Fibroblast of skin of back (primary cell): ENCODE results near the gene HSPB7.

Experiments used
- DNase-seq: peaks from one replicate; pipeline ENCODE4 v3.0.0-alpha.2; 2013

The HSPB7 gene

DNA sequence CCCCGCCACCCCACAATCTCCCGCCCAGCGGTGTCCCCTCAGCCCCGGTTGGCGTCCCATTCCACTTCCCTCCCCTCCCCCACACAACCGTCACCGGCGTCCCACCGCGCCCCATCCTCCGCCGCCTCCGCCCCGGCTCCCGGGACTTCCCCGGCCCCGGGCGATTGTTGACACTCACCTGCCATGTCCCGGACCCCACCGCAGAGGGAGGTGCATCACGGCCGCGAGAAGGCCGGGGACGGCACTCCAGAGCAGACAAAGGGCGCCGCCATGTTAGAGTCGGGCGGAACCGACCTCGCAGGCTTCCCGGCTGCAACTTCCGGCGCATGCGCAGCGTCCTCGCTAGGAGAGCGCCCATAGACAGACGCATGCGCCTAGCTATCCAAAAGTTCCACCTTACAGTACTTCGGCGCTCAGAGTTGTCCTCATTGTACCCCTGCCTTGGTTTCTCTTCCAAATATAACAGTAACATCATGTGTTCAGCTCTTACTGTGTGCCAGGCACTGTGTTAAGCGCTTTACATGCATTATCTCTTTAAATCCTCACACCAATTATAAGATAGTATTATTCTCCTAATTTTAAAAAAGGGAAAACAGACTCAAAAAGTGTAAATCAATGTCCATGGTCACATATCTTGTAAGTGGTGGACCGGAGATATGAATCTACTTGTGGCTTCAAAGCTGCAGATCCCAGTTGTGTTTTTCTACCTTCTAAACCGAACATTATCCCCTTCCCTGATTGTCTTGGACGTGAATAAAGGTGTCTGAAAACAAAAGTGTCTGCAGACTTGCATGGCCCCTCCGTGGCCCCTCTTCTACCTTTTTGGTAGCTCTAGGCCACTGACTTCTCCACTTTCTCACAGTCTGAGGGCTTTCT is 41.8 kb downstream of the HSPB7 start, which contains the start of gene ZBTB17:
ZBTB17 (minus strand) TSS at position 297 of the 876 bp plus-strand sequence. CDS start 27,606 bp downstream, outside the sequence.
- peak; percentile 90 for DNase-seq

DNA sequence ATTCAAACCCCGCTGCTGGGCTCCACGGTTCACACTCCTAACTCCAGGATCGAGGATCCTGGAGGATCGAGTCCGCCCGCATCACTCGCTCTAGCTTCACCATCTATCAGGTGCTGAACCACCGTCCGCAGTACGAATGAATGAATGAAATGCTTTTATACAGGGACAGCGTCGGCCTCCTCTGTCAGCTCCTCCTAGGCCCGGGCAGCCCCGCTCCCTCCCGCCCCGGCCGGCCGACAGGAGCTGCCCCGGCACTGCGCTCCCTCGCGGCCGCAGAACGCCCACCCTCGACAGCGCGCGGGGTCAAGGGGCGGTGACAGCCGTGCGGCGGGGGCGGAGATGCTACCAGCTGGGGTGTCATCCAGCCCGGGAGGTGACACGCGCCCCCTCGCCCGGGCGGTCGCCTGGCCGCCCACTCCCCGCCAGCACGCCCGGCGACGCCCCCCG is 42.5 kb downstream of the HSPB7 start:
- peak; percentile 65 for DNase-seq

DNA sequence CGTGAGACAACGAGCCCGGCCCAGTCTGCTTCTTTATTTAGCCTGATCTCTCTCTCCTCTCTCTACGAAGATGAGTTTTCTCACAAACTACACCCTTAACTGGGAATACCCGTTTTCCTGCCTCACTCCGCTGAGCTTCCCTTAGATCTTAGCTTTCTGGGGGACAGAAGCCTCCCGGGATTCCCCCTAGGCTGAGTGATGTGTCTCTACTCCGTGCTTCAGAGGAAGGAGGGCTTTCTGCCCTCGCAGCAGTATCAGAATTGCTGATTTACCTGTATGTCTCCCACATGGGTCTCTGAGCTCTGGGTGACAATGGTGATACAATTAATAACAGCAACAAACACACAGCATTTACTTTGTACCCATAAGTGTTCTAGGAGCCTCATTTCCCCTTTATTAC is 43.0 kb downstream of the HSPB7 start:
- DNase-seq = no peak

DNA sequence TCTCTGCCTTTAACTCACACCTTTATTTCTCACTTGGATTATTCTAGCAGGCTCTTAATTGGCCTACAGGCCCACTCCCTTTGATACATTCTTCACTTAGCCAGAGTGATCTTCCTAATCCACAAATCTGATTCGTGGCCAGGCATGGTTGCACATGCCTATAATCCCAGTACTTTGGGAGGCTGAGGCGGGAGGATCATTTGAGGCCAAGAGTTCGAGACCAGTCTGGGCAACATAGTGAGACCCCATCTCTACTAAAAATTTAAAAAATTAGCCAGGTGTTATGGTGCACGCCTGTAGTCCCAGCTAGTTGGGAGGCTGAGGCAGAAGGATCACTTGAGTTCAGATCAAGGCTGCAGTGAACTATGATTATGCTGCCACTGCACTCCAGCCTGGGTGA is 44.1 kb downstream of the HSPB7 start:
- no peak for DNase-seq

DNA sequence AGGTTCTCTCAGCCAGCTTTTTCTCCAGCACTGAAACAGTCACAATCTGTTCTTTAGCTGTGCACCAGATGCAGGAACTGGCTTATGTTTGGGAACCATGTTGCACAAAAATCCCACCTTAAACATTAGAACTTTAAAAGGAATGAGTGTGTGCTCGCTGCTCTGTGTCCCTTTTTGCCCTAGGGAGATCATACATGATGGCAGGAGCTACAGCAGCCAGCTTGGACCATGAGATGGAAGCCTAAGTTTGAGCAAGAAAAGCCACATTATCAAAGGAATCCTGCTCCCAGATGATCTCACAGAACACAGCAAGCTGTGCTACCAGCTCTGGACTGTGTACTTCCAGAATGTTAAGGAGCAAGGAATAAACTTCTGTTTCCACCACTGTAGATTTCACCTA is 45.4 kb downstream of the HSPB7 start:
- no peak for DNase-seq

DNA sequence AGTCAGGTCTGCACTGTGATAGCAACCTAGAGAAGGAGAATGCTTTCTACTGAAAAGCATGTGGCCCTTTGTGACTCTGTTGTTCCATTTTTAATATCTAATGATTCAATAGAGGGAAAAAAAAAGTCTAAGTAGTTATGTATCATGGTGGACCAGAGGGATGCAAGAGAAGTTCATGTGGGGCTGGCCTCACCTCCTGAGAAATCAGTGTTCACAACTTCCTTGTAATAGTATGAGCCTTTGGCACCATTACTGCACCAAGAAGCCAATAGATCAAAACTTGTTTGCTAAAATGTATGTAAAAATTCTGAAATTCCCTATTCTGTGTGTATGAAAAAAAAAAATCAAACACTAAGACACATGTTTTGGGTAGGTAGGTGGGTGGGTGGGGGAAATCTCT is 46.9 kb downstream of the HSPB7 start:
- no peak for DNase-seq

DNA sequence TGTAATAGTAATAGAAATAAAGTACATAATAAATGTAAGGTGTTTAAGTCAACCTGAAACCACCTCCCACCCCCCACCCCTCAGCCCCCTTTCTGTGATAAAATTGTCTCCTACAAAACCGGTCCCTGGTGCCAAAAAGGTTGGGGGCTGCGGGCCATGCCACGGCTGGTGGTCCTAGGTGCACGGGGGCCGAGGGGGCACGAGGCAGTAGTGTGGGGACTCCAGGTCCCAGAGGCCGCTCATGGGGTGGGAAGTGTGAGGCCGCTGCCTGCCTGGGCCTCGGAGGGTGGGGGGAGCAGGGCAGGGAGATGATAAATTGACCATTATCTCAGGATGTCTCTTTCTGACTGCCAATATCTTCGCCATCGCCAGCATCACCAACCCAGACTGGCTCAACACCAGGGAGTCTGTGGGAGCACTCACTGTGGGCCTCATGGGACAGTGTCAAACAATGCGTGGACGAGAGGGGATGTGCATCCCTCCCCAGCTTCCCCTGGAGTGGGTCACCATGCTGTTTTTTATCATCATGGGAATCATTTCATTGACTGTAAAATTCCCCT is 48.4 kb downstream of the HSPB7 start:
- no peak for DNase-seq

DNA sequence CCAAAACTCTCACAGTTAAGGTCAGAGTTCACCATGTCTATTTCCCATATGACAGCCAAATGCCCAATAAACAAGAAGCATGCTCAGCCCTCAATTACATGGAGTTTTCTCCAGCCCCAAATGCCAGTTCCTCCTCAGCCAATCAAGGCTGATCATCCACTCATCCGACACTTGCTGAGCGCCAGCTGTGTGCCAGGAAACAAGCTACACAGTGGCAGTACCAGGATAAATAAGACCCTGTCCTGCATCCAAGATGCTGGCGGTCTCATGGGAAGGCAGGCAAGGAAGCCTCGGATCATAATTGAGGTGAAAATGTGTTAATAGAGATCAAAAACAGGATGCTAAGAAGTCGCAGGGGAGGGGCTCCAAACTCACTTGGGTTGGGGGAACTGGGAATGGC is 49.7 kb downstream of the HSPB7 start:
- no peak for DNase-seq

DNA sequence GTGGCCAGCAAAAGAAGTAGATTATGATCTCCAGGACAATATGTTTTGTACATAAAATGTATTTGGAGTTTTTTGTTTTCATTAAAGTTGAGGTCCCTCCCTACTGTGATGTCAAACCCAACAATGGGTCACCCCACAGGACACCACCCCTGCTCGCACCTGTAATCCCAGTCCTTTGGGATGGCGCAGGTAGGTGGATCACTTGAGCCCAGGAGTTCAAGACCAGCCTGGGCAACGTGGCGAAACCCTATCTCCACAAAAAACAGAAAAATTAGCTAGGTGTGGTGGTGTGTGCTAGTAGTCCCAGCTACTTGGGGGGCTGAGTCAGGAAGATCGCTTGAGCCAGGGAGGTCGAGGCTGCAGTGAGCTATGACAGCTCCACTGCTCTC is 50.9 kb downstream of the HSPB7 start:
- no peak for DNase-seq

DNA sequence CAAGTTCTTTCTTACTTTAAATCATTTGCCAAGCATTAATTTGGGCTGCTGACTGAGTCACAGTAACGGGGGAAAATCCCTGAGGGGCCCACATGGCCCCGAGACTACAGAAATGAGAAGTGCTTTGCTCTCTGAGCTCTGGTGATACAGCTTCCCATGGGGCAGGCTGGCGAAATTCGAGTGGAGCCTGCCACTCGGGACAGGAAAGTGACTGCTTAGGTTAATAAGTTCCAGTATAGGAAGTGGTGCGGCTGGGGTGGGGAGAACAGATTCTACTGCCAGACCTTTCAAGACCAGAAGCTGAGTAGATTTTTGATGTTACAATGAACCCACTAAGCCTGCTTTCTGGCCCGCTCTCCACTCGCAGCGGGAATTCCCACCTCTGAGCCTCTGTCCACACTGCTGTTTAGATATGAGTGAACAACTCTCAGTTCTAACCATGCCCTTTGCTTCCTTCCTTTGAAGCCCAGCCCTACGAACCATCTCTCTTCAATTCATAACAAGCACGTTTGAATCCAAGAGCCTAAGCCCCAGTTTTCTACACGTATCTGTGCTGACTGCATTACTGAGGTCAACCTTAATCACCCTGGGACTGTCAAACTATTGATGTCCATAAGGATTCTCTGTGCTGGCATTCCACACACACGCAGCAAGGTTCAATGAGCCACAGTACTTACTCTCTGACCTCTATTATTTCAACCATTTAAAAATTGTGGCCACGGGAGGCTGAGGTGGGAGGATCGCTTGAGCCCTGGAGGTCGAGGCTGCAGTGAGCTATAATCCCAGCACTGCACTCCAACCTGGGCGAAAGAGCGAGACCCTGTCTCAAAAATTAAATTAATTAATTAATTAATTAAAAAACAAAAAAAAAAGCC is 51.5 kb downstream of the HSPB7 start:
- DNase-seq = peak; percentile 51

DNA sequence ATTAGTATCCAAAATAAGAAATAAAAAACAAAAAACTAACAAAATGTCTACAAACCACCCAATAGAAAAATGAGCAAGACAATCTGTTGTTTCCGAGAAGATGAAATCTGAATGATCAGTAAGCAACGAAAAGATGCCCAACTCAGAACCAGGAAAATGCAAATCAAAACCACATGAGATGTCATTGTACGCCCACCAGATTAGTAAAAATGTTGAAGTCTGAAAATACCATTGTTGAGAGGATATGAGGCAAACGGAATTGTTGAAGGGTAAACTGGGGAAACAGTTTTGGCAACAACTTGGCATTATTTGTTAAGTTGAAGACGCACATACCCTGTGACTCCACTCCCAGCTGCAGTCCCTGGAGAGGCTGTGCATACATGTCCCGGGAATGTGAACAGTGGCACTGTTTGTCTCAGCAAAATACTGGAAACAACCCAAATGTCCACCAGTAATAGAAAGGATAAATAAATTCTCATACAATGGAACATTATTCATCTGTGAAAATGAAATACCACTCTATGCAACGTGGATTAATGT is 52.5 kb downstream of the HSPB7 start:
- DNase-seq = peak; percentile 79
